OCI-LY7 (cell line): ENCODE measurements around the gene SLC37A2. TPM values are rescaled to one million over a fixed set of nuclear protein-coding genes. Genes with fewer than 3 reads are reported as not detected.

Source experiments
- BruUV-seq: library from RNA; stranded (reverse); fragments of 400-500 nt; replicated peaks from 2 replicates; lab custom pipeline; 2021; lab: Mats Ljungman, UMichigan
- CTCF ChIA-PET: fragments of 300-600 bp; sonication (Branson Sonifier 250); formaldehyde crosslinking; loops from one replicate; lab custom pipeline; 2022; ENCODE audit warnings: antibody characterized with exemption; ENCODE audit not compliant: unreplicated experiment; lab: Charles Lee
- POLR2A ChIA-PET: fragments of 300-600 bp; sonication (Branson Sonifier 250); formaldehyde crosslinking; loops from one replicate; lab custom pipeline; 2022; ENCODE audit warnings: antibody characterized with exemption; lab: Charles Lee
- DNase-seq: peaks from one replicate; pipeline ENCODE4 v3.0.0-alpha.2; 2015; ENCODE audit warnings: low spot score
- H2AFZ ChIP-seq: fragments of 200-600 bp; sonication (generic), shearing (Covaris generic); 2 replicates; pipeline ENCODE4 v1.6.1; 2014; ENCODE audit warnings: mild to moderate bottlenecking, antibody characterized with exemption, low read length, moderate library complexity
- H3K27ac ChIP-seq: fragments of 200-600 bp; sonication (generic); 2 replicates; pipeline ENCODE4 v1.5.1; 2014; ENCODE audit warnings: mixed run types, low read depth, mild to moderate bottlenecking, moderate library complexity, low read length, inconsistent platforms; ENCODE audit not compliant: poor library complexity, severe bottlenecking
- H3K36me3 ChIP-seq: fragments of 200-600 bp; sonication (generic); 2 replicates; pipeline ENCODE4 v1.6.1; 2014; ENCODE audit warnings: mild to moderate bottlenecking, antibody characterized with exemption, low read length, moderate library complexity, mixed read lengths; ENCODE audit not compliant: insufficient read depth
- H3K4me1 ChIP-seq: fragments of 200-600 bp; sonication (generic); 2 replicates; pipeline ENCODE4 v1.5.1; 2014; ENCODE audit warnings: mild to moderate bottlenecking, low read length; ENCODE audit not compliant: insufficient read depth, poor library complexity, severe bottlenecking
- H3K4me2 ChIP-seq: fragments of 200-600 bp; sonication (generic); 2 replicates; pipeline ENCODE4 v1.6.1; 2014; ENCODE audit warnings: mild to moderate bottlenecking, low read length
- H3K4me3 ChIP-seq: fragments of 200-600 bp; sonication (generic); 2 replicates; pipeline ENCODE4 v1.5.1; 2014; ENCODE audit warnings: mild to moderate bottlenecking, low read depth, low read length; ENCODE audit not compliant: poor library complexity, severe bottlenecking
- H3K79me2 ChIP-seq: fragments of 200-600 bp; sonication (generic); 2 replicates; pipeline ENCODE4 v1.6.1; 2016; ENCODE audit warnings: low read depth, mild to moderate bottlenecking, low read length, moderate library complexity, mixed read lengths; ENCODE audit not compliant: insufficient read depth
- H3K9me2 ChIP-seq: fragments of 200-600 bp; sonication (generic); 2 replicates; pipeline ENCODE4 v1.6.1; 2016; ENCODE audit warnings: mild to moderate bottlenecking, low read length, mixed read lengths; ENCODE audit not compliant: insufficient read depth
- H3K9me3 ChIP-seq: fragments of 200-600 bp; sonication (generic); 2 replicates; pipeline ENCODE4 v1.6.1; 2014; ENCODE audit warnings: mild to moderate bottlenecking, mixed run types, low read length, mixed read lengths
- H4K20me1 ChIP-seq: fragments of 200-600 bp; sonication (generic); 2 replicates; pipeline ENCODE4 v1.6.1; 2014; ENCODE audit warnings: mild to moderate bottlenecking, antibody characterized with exemption, low read length, moderate library complexity, mixed read lengths; ENCODE audit not compliant: insufficient read depth
- CTCF ChIP-seq: fragments of 200-600 bp; sonication (generic); conservative IDR thresholded peaks from 2 replicates; pipeline ENCODE4 v1.5.1; 2014; ENCODE audit warnings: mild to moderate bottlenecking, antibody characterized with exemption, low read length, moderate library complexity, mixed read lengths
- EZH2phosphoT487 ChIP-seq: fragments of 200-600 bp; sonication (generic); IDR thresholded peaks from 2 replicates; pipeline ENCODE4 v1.6.1; 2018; ENCODE audit warnings: low read depth, borderline replicate concordance, mild to moderate bottlenecking, mixed run types, antibody characterized with exemption, low read length, moderate library complexity, mixed read lengths
- intact Hi-C: fragments of 100-400 bp; cut with micrococcal nuclease; formaldehyde crosslinking; loops from one replicate; pipeline ENCODE4 v1.10.0; 2022; ENCODE audit not compliant: unreplicated experiment
- total RNA-seq, 2 experiments: library from RNA; depleted of rRNA in 1 of 2; stranded (reverse); fragments of >200 nt in 1 of 2; shearing (Covaris generic) in 1 of 2; gene quantifications; 2 replicates each; pipeline ENCODE4 v1.2.3, GENCODE V29; 2014 to 2022

The SLC37A2 gene
- total RNA-seq, 2 experiments from 2014 or later: 0.57 to 0.93 TPM

DNA sequence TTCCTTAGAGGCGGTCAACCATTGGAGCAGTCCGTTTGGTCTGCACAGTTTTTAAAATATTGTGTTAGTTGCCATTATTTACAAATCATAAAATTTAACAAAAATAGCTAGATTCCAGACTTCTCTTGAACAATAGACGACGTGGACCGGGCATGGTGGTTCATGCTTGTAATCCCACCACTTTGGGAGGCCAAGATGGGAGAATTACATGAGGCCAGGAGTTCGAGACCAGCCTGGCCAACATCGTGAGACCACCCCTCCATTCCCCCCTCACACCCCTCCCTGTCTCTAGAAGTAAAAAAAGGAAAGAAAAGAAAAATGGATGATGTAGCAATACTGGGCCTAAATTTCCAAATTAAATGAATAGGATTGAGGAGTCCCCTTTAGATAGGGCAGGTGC is 965 bp downstream of the SLC37A2 start:
- POLR2A ChIA-PET: interaction anchor here (1.5 kb wide), 1 partner anchor 8 kb away, joined by 4 read pairs; no protein-coding TSS in a partner anchor
- TF ChIP-seq EZH2phosphoT487 (no peak), CTCF (no peak)
- intact Hi-C loops: no loop called here
- Histone ChIP-seq H3K9me2 (no peaks in the 10 kb centered on the region), H3K9me3 (no peaks in the 10 kb centered on the region), H3K79me2 (no peaks in the 10 kb centered on the region), H3K4me2 (no peak overlapping the region), H3K36me3 (no peaks in the 10 kb centered on the region), H3K4me3 (no peak overlapping the region), H2AFZ (no peak overlapping the region), H3K4me1 (peaks cover 5% of the 10 kb centered on the region), H4K20me1 (no peaks in the 10 kb centered on the region), H3K27ac (no peak overlapping the region)
- no peak for DNase-seq
- CTCF ChIA-PET: no interaction called here
- no TSS peak for BruUV-seq

GRCh38 chr11:125068368-125068767 is 5.3 kb downstream of the SLC37A2 start:
- Histone ChIP-seq H3K4me3 (no peak overlapping the region), H4K20me1 (no peaks in the 10 kb centered on the region), H3K4me1 (peaks cover 36% of the 10 kb centered on the region), H3K27ac (no peak overlapping the region), H3K36me3 (no peaks in the 10 kb centered on the region), H3K79me2 (no peaks in the 10 kb centered on the region), H3K9me3 (no peaks in the 10 kb centered on the region), H3K4me2 (no peak overlapping the region), H3K9me2 (no peaks in the 10 kb centered on the region), H2AFZ (no peak overlapping the region)
- CTCF ChIA-PET: no interaction called here
- no peak for DNase-seq
- BruUV-seq: no TSS peak
- TF ChIP-seq CTCF (no peak), EZH2phosphoT487 (no peak)
- intact Hi-C loops: no loop called here
- POLR2A ChIA-PET: interaction anchor here (3.8 kb wide), 1 partner anchor 43 kb away, joined by 15 read pairs; the partner anchor contains the start of gene TMEM218

DNA sequence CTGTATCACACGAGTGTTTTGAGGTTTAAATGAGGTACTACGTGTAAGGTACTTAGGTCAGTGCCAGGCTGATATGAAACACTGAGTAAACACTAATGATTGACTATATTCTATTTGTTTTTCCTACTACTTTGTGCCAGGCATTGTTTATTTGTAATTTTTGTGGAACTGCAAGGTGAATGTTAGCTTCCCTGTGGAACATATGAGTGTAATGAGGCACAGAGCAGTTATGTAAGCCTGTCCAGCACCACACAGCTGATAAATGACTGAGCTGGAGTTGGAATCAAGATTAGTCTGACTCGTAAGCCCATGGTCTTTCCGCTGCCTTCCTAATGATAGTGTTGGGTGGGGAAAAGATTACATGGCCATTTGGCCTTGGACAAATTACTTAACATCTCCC is 5.9 kb downstream of the SLC37A2 start:
- no peak overlapping the region for H3K4me3 ChIP-seq
- no TSS peak for BruUV-seq
- H3K9me2 ChIP-seq: no peaks in the 10 kb centered on the region
- no peaks in the 10 kb centered on the region for H3K79me2 ChIP-seq
- DNase-seq: no peak
- H3K27ac ChIP-seq: no peak overlapping the region
- no peak overlapping the region for H2AFZ ChIP-seq
- no peaks in the 10 kb centered on the region for H4K20me1 ChIP-seq
- peaks cover 42% of the 10 kb centered on the region for H3K4me1 ChIP-seq
- H3K36me3 ChIP-seq: no peaks in the 10 kb centered on the region
- ChIA-PET CTCF (no interaction called here), POLR2A (interaction anchor here (3.8 kb wide), 1 partner anchor 42 kb away, joined by 15 read pairs; the partner anchor contains the start of gene TMEM218)
- no peaks in the 10 kb centered on the region for H3K9me3 ChIP-seq
- intact Hi-C loops: no loop called here
- TF ChIP-seq EZH2phosphoT487 (no peak), CTCF (no peak)
- H3K4me2 ChIP-seq: no peak overlapping the region
